Smooth muscle cell (in vitro differentiated cells): ENCODE results near the gene SNAI1. TPM values are rescaled to one million over a fixed set of nuclear protein-coding genes. Genes with fewer than 3 reads are reported as not detected.

Experiments
- DNase-seq: peaks from one replicate; lab custom pipeline; 2025; ENCODE audit not compliant: unreplicated experiment; lab: John Stamatoyannopoulos, UW
- H2AFZ ChIP-seq: fragments of 200-600 bp; sonication (generic); 2 replicates; pipeline ENCODE4 v1.6.0; 2016; ENCODE audit warnings: antibody characterized with exemption, low read depth, mild to moderate bottlenecking
- H3F3A ChIP-seq: fragments of 200-600 bp; sonication (generic); 2 replicates; pipeline ENCODE4 v1.6.0; 2017; ENCODE audit warnings: antibody characterized with exemption, low read depth
- H3K27ac ChIP-seq: fragments of 200-600 bp; sonication (generic); 2 replicates; pipeline ENCODE4 v1.5.1; 2016; ENCODE audit warnings: low read depth, mild to moderate bottlenecking
- H3K27me3 ChIP-seq: fragments of 200-600 bp; sonication (generic); 2 replicates; pipeline ENCODE4 v1.6.1; 2016; ENCODE audit warnings: low read depth, mild to moderate bottlenecking
- H3K36me3 ChIP-seq: fragments of 200-600 bp; sonication (generic); 2 replicates; pipeline ENCODE4 v1.5.1; 2016; ENCODE audit warnings: low read depth
- H3K4me1 ChIP-seq: fragments of 200-600 bp; sonication (generic); 2 replicates; pipeline ENCODE4 v1.5.1; 2016; ENCODE audit warnings: low read depth
- H3K4me2 ChIP-seq: fragments of 200-600 bp; sonication (generic); 2 replicates; pipeline ENCODE4 v1.6.0; 2016; ENCODE audit warnings: mild to moderate bottlenecking
- H3K4me3 ChIP-seq: fragments of 200-600 bp; sonication (generic); 2 replicates; pipeline ENCODE4 v1.5.1; 2016; ENCODE audit warnings: mild to moderate bottlenecking
- H3K79me2 ChIP-seq: fragments of 200-600 bp; sonication (generic); 2 replicates; pipeline ENCODE4 v1.6.0; 2016; ENCODE audit warnings: low read depth, mild to moderate bottlenecking
- H3K9ac ChIP-seq: fragments of 200-600 bp; sonication (generic); 2 replicates; pipeline ENCODE4 v1.6.0; 2016; ENCODE audit warnings: low read depth
- H3K9me3 ChIP-seq: fragments of 200-600 bp; sonication (generic); replicated peaks from 2 replicates; pipeline ENCODE4 v1.5.1; 2016; ENCODE audit warnings: low read depth
- H4K20me1 ChIP-seq: fragments of 200-600 bp; sonication (generic); 2 replicates; pipeline ENCODE4 v1.6.0; 2016; ENCODE audit warnings: low read depth
- WGBS: methylation state at CpG from one replicate; pipeline ENCODE4 v1.1.7; 2016; ENCODE audit warnings: low lambda C conversion rate; 5-methylcytosine and 5-hydroxymethylcytosine counted together
- polyA plus RNA-seq: library from polyadenylated mRNA; unstranded; fragments of >200 nt; fragmentation: Nextera tagmentation; extraction: Ambion mirVana; gene quantifications from 2 replicates; pipeline ENCODE4 v1.2.1, GENCODE V29; 2016
- total RNA-seq: library from RNA; depleted of rRNA; stranded (reverse); fragments of >200 nt; gene quantifications from 2 replicates; pipeline ENCODE4 v1.2.3, GENCODE V29; 2014
- TF ChIP-seq, protein P1 (sequence below): fragments of 200-600 bp; sonication (generic); IDR thresholded peaks from 2 replicates; pipeline ENCODE4 v1.5.1; 2017; ENCODE audit warnings: borderline replicate concordance, mild to moderate bottlenecking, antibody characterized with exemption; ENCODE audit not compliant: insufficient read depth, poor library complexity, severe bottlenecking

Gene SNAI1
- 3.7 and 5.6 TPM in 2 replicates for total RNA-seq
- 16.1 and 20.7 TPM in 2 replicates for polyA plus RNA-seq

DNA sequence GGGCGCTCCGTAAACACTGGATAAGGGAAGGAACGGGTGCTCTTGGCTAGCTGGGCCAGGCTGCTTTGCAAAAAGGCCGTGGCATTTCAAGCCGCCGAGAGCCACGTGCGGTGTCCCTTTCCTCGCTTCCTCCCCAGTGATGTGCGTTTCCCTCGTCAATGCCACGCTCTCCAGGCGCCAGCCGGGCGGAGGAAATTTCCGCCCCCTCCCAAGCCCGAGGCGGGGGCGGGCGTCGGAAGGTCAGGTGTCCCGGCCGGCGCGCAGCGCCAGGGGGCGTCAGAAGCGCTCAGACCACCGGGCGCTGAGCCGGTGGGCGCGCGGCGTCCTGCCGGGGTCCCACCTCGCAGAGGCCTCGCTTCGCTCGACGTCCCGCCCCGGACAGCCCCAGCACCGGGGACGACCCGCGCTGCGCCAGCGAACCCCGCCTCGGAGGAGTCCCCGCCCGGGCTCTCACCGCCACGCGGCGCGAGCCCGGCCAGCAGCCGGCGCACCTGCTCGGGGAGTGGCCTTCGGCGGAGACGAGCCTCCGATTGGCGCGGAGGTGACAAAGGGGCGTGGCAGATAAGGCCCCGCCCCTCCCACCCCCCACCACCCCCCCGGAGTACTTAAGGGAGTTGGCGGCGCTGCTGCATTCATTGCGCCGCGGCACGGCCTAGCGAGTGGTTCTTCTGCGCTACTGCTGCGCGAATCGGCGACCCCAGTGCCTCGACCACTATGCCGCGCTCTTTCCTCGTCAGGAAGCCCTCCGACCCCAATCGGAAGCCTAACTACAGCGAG is at the start of gene SNAI1:
Gene SNAI1 (plus strand): TSS at position 635 of the 777 bp plus-strand sequence. CDS start 80 bp downstream, at position 715.
- peak within 1 kb of the TSS; percentile 77 for H3K4me3 ChIP-seq
- H3K27ac ChIP-seq = peak within 1 kb of the TSS; percentile 13
- H3K4me2 ChIP-seq = peak within 1 kb of the TSS; percentile 93
- DNase-seq = peak; percentile 68
- peaks cover 22% of the 10 kb centered on the region for H3F3A ChIP-seq
- H2AFZ ChIP-seq = peak within 1 kb of the TSS; percentile 39
- H3K9me3 ChIP-seq = no peaks in the 10 kb centered on the region
- 2% methylated on average over 70 of the region's 90 CpGs for WGBS
- TF ChIP-seq, protein P1, sequence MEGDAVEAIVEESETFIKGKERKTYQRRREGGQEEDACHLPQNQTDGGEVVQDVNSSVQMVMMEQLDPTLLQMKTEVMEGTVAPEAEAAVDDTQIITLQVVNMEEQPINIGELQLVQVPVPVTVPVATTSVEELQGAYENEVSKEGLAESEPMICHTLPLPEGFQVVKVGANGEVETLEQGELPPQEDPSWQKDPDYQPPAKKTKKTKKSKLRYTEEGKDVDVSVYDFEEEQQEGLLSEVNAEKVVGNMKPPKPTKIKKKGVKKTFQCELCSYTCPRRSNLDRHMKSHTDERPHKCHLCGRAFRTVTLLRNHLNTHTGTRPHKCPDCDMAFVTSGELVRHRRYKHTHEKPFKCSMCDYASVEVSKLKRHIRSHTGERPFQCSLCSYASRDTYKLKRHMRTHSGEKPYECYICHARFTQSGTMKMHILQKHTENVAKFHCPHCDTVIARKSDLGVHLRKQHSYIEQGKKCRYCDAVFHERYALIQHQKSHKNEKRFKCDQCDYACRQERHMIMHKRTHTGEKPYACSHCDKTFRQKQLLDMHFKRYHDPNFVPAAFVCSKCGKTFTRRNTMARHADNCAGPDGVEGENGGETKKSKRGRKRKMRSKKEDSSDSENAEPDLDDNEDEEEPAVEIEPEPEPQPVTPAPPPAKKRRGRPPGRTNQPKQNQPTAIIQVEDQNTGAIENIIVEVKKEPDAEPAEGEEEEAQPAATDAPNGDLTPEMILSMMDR = peak; percentile 52
- H3K36me3 ChIP-seq = no peaks in the 10 kb centered on the region
- no peaks in the 10 kb centered on the region for H3K27me3 ChIP-seq
- H3K79me2 ChIP-seq = peaks cover 39% of the 10 kb centered on the region
- H4K20me1 ChIP-seq = peaks cover 37% of the 10 kb centered on the region
- H3K4me1 ChIP-seq = peaks cover 40% of the 10 kb centered on the region
- peak within 1 kb of the TSS; percentile 75 for H3K9ac ChIP-seq

DNA sequence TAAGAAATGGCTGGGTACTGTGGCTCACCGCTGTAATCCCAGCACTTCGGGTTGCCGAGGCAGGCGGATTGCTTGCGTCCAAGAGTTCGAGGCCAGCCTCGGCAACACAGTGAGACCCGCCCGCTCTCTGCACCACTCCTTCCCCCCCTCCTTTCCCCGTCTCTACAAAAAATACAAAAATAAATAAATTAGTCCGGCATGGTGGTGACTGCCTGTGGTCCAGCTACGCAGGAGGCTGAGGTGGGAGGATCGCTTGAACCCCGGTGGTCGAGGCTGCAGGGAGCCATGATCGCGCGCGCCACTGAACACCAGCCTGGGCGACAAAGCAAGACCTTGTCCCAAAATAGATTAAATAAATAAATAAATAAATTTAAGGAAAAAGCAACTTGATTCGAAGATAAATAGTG is 47.0 kb upstream of the SNAI1 start:
- Histone ChIP-seq H3K4me3 (peak overlapping the region; percentile 96), H3K4me1 (peaks cover 13% of the 10 kb centered on the region), H3K36me3 (no peaks in the 10 kb centered on the region), H4K20me1 (peaks cover 42% of the 10 kb centered on the region), H3F3A (no peaks in the 10 kb centered on the region), H3K27me3 (no peaks in the 10 kb centered on the region), H2AFZ (peak overlapping the region; percentile 90), H3K27ac (no peak overlapping the region), H3K79me2 (peaks cover 47% of the 10 kb centered on the region), H3K9me3 (no peaks in the 10 kb centered on the region), H3K4me2 (peak overlapping the region; percentile 94), H3K9ac (no peak overlapping the region)
- 81% methylated on average over 21 of the region's 21 CpGs for WGBS
- no peak for DNase-seq
- TF ChIP-seq, protein P1 = no peak

DNA sequence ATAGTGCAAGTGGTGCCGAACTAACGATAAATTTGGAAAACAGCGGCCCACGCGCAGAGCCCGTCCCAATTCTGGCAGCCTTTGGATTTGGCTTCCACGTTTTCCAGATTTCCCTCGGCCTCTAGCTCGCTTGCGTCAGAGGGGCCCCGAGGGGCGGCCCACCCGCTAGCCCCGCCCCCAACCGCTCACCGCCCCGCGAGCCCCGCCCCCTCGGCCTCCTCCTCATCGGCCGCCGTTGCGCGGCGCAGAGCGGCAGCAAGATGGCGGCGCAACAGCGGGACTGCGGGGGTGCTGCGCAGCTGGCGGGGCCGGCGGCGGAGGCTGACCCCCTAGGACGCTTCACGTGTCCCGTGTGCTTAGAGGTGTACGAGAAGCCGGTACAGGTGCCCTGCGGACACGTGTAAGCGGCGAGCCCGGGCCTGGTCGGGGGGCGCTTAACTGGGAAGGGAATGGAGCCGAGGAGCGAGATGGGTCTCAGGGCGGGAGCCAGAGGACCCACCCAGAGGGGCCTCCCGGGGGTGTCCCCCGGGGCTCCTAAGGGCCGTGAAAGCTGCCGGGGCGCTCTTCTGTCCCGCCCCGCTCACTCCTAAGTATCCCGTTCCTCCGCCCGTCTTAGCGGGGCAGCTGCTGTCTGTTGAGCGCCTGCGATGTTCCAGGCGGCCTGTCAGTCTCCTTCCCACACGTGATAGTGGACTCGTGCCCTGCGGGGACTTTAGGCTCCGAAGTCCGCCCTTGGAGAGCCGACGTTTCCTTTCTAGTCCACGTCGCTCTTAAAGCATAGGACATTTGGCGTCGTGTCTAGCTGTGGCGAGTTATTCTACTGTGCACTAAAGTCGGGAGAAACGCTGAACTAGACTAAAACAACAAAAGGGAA is 46.4 kb upstream of the SNAI1 start, which contains the start of gene RNF114:
Gene RNF114 (plus strand): TSS at position 245 of the 874 bp plus-strand sequence. CDS start 16 bp downstream, at position 261.
- peaks cover 13% of the 10 kb centered on the region for H3K4me1 ChIP-seq
- H3K9me3 ChIP-seq = no peaks in the 10 kb centered on the region
- H2AFZ ChIP-seq = peak within 1 kb of the TSS; percentile 90
- WGBS = 1% methylated on average over 67 of the region's 79 CpGs
- no peaks in the 10 kb centered on the region for H3F3A ChIP-seq
- H3K27ac ChIP-seq = peak within 1 kb of the TSS; percentile 82
- peak within 1 kb of the TSS; percentile 94 for H3K4me2 ChIP-seq
- peak within 1 kb of the TSS; percentile 93 for H3K9ac ChIP-seq
- TF ChIP-seq, protein P1 = no peak
- no peaks in the 10 kb centered on the region for H3K27me3 ChIP-seq
- peak within 1 kb of the TSS; percentile 96 for H3K4me3 ChIP-seq
- peaks cover 48% of the 10 kb centered on the region for H4K20me1 ChIP-seq
- H3K36me3 ChIP-seq = no peaks in the 10 kb centered on the region
- peak; percentile 76 for DNase-seq
- H3K79me2 ChIP-seq = peaks cover 54% of the 10 kb centered on the region
